Activated naive CD4-positive, alpha-beta T cell treated with Interleukin-2 at 50 U/mL for 16 hours (primary cell): Measurements from ENCODE around the gene FAM210A.
A peak's percentile ranks its signal among the peaks of the same experiment; 100 is the strongest.

Experiments used
- DNase-seq: peaks from one replicate; pipeline ENCODE4 v3.0.0-alpha.2; 2020

Gene FAM210A

DNA sequence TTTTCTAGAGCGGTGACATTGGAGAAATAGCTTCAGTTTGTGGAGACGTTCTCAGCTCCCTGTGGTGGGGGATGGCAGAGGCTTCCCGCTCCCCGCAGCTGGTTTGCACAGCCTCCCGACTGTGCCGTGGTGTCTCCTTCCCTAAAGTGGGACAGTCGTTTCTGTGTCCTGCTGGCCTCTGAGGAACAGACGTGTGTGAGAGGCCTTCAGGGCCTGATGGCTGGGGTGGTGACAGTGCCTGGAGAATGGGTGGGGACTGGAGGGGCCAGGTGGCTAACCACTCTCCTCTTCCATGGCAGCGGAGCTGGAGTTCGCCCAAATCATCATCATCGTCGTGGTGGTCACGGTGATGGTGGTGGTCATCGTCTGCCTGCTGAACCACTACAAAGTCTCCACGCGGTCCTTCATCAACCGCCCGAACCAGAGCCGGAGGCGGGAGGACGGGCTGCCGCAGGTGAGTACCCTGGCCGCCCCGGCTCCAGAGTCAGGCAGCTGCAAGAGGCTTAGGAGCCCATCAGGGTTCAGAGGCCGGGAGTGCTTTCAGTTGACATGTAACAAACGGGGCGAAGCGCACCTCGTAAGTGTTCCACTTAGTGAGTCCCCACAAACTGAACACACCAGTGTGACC is 105.4 kb downstream of the FAM210A start:
- DNase-seq, result no peak

DNA sequence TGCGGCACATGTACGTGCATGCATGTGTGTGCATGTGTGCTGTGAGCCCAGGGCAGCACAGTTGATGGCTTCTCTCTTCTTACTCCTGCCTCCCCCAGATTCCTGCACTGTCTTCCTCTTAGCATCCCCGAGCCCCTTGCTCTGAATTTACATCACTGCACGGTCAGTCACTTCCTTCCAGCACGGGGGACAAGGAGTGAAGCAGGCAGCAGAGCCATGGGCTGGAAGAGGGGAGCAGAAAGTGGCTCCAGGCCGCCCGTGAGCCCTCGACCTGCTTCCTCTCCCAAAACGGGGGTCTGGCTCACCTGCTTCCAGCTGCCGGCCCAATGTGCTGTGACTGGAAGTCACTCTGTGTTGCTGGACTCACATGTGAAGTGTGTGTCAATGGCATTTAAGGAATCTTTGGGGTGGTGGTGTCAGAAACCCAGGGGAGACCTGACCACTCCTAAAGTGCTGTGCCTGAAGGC is 106.1 kb downstream of the FAM210A start:
- DNase-seq, result no peak

DNA sequence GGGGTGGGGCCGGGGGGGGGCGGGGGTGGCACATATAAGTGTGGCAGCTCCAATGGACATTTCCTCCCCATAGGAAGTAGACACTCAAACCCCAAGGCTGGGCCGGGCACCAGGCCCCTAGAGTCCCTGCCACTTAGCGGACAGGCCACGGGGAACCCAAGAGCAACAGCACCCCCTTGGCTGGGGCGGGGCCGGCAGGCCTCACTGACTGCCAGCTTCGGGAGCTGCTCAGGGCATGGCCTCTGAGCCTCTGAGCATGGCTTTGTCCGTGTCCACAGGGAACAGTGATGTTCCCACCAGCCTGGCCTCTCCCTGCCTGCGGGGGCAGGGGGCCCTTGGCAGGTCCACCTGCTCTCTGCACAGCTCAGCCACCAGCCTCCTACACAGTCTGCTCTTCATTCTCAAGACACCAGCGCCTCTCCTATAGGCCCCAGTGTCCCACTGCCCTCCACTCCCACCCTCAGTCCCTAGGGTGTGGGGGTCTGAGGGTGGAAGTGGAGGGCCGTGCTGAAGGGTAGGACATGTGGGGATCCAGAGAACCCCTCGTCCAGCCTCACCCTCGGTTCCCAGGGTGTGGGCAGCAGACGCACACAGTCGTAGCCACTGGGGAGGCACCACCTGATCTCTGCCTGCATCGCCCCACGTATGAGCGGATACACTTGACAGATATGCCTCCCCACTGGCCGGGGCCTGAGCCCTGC is 106.7 kb downstream of the FAM210A start:
- DNase-seq, result no peak

DNA sequence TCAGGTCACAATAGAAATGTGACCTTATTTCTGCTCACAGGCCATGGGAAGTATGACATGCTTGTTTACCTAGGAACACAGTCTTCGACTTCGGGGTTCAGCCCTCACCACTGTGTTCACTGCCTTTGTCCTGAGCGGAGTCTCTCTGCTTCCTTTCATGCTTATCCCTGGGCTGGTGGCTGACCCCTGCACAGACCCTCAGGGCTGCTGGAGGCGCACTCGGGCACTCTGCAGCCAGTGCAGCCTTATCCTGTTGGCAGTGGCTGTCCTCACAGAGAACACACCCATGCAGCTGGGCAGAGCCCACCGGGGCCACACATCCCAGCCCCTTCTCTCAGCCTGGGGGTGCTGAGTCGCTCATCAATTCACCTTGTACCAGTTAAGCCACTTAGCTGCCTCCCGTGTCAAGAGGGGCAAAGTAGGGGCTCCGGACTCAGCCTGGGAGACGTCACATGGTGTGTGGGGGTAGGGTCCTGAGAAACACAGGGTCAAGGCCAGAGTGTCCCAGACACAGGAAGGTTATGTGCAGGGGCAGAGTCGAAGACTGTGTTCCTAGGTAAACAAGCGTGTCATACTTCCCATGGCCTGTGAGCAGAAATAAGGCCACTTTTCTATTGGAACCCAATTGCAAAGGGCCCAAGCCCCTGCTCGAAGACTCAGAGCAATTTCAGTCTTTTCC is 107.5 kb downstream of the FAM210A start:
- DNase-seq, result no peak

DNA sequence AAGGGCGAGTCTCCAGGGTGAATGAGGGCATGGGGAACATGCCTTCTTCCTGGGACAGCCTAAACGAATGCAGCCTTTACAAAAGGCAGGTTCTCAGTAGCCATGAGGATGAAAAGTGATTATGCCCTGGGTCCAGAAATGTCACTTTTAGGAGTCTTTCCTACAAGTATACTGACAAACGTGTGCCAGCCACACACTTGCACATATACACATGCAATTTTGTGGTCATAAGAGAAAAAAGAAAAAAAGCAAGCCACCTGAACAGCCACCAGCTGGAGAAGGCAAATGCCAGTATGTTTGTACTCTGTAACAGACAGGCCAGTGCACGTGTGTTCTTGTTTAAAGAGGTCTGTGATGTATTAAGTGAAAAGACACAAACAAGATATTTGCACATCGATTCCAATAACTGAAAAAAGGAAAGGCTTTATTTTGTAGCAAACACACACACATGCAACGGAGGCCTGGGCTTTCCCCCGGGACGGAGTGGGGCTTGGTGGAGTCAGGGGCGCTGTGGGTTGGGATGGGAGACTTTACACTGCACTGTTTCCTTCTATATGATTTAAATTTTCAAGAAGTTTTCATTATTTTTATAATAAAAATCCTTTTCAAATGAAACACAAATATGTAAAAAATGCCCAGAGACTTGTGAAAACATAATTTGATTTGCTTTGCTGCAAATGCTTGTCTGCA is 108.4 kb downstream of the FAM210A start:
- no peak for DNase-seq

DNA sequence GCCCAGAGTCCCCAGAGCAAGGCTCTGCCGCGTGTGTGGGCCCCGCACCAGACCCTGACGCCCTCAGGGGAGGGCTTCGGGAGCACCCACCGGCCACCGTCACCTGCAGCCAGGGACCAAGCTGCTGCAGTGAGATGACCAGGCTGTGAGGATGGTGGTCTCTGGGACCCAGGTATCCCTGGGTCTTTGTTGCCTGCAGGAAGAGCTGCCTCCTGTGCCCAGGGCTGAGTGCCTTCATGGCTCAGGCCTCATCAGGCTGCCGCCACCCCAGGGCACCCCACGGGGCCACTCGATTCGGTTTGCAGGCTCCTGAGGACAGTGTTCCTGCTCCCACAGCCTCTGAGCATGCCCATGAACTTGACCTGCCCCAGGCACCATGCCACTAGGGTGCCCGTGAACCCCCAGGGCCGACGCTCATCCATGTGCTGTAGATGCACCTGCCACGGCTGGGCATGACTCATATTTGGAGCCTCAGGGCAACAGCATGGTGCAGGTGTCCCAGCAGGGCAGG is 109.8 kb downstream of the FAM210A start:
- DNase-seq, result no peak

DNA sequence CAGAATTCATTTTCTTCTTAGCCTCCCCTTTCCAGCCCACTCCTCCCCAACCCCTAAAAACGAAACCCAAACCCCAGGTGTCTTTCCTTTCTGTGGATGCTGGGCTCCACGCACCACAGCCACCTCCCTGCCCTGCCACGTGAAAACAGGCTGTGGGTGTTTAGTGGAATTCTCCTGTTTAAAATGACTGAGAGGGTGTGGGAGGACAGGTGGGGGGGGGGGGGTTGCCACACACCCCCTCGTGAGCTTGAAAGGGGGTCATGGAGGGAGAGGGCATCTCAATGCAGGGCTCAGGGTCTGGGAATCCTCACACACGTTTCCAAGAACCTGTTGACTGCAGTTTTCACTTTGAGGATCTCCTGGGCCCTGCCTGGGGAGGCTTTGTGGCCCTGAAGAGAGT is 110.3 kb downstream of the FAM210A start:
- DNase-seq, result peak; percentile 35

DNA sequence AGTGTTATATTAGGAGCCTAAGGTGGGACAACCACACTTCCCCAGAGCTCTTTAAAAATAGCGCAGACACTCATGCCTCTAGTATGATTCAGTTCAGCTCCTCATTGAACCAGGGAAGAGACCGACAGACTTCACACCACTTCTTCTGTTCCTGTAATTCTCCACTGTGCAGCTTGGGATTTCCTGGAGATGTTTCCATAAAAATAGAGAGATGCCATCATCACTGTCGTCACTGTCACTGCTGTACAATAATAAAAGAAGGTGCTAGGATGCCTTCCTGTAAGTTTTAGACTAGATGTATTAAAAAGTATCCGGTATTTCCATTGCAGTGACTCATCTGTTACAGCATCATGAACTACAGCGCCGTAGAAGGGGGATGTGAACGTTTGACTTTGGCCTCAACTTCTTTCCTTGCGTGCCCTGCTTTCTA is 110.9 kb downstream of the FAM210A start:
- peak; percentile 29 for DNase-seq

DNA sequence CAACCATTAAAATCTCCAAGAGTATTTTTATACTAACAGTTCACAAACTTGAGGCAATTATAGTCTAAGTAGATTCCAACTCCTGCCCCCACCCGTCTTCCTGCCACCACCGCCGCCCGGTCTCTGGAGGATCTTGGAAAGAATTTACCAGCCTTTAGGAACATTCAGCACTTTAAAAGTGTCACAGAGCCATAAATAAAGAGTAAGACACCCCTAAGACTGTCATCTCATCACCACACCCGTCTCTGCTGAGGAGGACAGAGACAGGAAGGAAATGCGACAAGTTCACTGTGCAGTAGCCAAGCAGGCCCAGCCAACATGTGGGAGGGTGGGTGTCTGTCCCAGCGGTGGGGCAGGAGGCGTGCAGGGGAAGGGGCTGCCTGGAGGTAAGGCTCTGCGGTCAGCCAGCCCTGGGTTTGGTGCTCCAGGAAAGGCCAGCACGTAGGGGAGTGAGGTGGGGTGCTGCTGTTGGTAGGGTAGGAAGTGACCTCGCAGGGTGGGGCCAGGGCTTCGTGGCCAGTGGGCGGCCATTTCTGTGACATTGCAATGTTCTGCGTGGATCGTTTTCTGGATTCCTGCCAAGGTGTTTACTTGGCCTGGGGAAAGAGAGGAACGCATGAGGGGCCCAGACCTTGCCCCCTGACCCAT is 111.6 kb downstream of the FAM210A start:
- peak; percentile 25 for DNase-seq

DNA sequence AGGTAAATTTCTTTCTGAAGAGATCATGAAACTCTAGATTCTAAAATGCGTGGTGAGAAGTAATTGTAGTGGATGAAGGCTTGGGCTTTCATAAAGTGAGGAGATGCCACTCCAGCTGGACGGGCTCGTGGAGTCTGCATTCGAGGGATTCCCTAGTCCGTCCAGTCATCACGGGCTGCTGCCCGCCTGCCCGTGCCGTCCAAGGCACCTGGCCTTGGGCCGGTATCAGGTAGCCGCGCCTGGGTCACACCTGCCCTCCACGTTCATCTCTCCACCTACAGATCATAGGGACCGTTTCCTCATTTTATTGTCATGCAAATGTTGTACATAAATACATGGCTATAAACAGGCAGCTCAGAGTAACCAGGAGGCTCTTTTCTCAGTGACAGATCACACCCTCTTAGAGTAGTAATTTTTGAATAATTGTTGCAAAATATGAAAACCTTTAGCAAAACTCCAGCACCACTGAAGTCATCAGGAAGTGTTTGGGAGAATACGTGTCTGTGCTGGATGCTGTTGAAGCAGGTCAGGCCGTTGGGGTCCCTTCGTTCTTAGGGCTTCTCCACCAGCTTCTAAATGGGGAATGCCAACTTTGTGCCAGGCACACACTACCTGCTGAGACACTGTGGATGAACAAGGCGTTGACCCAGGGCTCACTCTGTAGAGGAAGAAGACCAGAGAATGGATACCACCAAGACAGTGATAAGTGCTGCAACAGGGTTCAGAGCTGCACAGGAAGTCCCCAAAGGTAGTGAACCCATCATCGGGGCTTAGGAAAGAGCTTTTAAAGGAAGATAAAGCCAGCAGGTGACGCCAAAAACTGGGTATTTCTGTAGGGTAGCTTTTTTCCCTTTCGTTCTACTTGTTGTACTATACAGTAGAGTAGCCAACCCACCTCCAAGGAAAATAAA is 112.5 kb downstream of the FAM210A start:
- no peak for DNase-seq
